ENCODE data around the gene MLLT10. TPM values are rescaled to one million over a fixed set of nuclear protein-coding genes. Genes with fewer than 3 reads are reported as not detected.

The MLLT10 gene
- total RNA-seq, 1 experiment from 2014 or later = 72.3 TPM

- Histone ChIP-seq H4K8ac (replicated peaks; ENCODE audit: insufficient read length, low read depth, low read length) (no peak overlapping the region), H2BK20ac (ENCODE audit: low read depth, low read length, poor library complexity, severe bottlenecking) (no peak overlapping the region), H2BK15ac (ENCODE audit: low read depth, low read length) (no peak overlapping the region), H3K4ac (ENCODE audit: low read depth, low read length) (no peak overlapping the region), H3K27me3 (ENCODE audit: insufficient read depth, low read length) (no peaks in the 10 kb centered on the region), H3K4me2 (ENCODE audit: insufficient read depth, insufficient read length, low read length) (no peak overlapping the region), H3K79me1 (ENCODE audit: insufficient read depth, low read depth, low read length, poor library complexity, severe bottlenecking) (peaks cover 3% of the 10 kb centered on the region), H3K9me3 (ENCODE audit: control insufficient read depth, low read depth, low read length) (no peaks in the 10 kb centered on the region), H3T11ph (ENCODE audit: low read length) (no peak overlapping the region), H3K23ac (ENCODE audit: insufficient read length, low read depth, low read length) (no peak overlapping the region), H2AFZ (ENCODE audit: low read length) (no peak overlapping the region), H3K79me2 (ENCODE audit: insufficient read depth, low read length) (no peaks in the 10 kb centered on the region), H3K56ac (ENCODE audit: insufficient read length, low read depth, low read length) (no peak overlapping the region), H2AK5ac (ENCODE audit: insufficient read length, low read length) (no peak overlapping the region), H2BK120ac (ENCODE audit: low read depth, low read length, poor library complexity, severe bottlenecking) (no peak overlapping the region), H3K27ac (ENCODE audit: insufficient read length, low read depth, low read length) (no peak overlapping the region), H2BK12ac (ENCODE audit: insufficient read length, low read depth, low read length) (no peak overlapping the region), H4K5ac (ENCODE audit: insufficient read length, low read depth, low read length) (no peak overlapping the region), H3K4me1 (ENCODE audit: insufficient read depth, low read length) (no peaks in the 10 kb centered on the region), H2BK5ac (ENCODE audit: insufficient read length, low read length) (no peak overlapping the region), H3K14ac (ENCODE audit: insufficient read depth, low read length) (no peak overlapping the region), H3K18ac (ENCODE audit: insufficient read length, low read depth, low read length) (no peak overlapping the region), H4K20me1 (ENCODE audit: control insufficient read depth, insufficient read depth, insufficient read length) (no peaks in the 10 kb centered on the region), H3K23me2 (ENCODE audit: insufficient read length, low read depth, low read length, poor library complexity, severe bottlenecking) (no peaks in the 10 kb centered on the region), H3K9ac (ENCODE audit: extremely low read depth, insufficient read length, low read length) (no peak overlapping the region), H4K91ac (ENCODE audit: insufficient read length, low read depth, low read length) (no peak overlapping the region)
- no peak for DNase-seq
- no peak overlapping the region for H3K4me3 Mint-ChIP-seq
- no peaks in the 10 kb centered on the region for H3K9me3 Mint-ChIP-seq
- H3K36me3 Mint-ChIP-seq (ENCODE audit: insufficient read depth in 1 of 3, low read depth in 3 of 3) = peaks cover 0 to 14% (median 9%) of the 10 kb centered on the region in 3 experiments; a peak in 3 of 7 replicates
- TF ChIP-seq CTCF (conservative IDR thresholded peaks at IDR 0.05) = no peak
- peaks cover 10 to 21% of the 10 kb centered on the region in 2 experiments for H3K4me1 Mint-ChIP-seq
- H3K27me3 Mint-ChIP-seq (ENCODE audit: low read depth) = no peaks in the 10 kb centered on the region
- peak overlapping the region in 1 of 3 experiments; percentile 39; a peak in 2 of 7 replicates for H3K27ac Mint-ChIP-seq
Measured at GRCh38 chr10:21689881-21690280, 155.8 kb downstream of the MLLT10 start.
